ENCODE results near the gene CNGA3. TPM values are rescaled to one million over a fixed set of nuclear protein-coding genes. Genes with fewer than 3 reads are reported as not detected.
A peak's percentile ranks its signal among the peaks of the same experiment; 100 is the strongest.

Gene CNGA3
- polyA plus RNA-seq, 2 of the 4 experiments (the other 2 are of a cell fraction), result not detected

DNA sequence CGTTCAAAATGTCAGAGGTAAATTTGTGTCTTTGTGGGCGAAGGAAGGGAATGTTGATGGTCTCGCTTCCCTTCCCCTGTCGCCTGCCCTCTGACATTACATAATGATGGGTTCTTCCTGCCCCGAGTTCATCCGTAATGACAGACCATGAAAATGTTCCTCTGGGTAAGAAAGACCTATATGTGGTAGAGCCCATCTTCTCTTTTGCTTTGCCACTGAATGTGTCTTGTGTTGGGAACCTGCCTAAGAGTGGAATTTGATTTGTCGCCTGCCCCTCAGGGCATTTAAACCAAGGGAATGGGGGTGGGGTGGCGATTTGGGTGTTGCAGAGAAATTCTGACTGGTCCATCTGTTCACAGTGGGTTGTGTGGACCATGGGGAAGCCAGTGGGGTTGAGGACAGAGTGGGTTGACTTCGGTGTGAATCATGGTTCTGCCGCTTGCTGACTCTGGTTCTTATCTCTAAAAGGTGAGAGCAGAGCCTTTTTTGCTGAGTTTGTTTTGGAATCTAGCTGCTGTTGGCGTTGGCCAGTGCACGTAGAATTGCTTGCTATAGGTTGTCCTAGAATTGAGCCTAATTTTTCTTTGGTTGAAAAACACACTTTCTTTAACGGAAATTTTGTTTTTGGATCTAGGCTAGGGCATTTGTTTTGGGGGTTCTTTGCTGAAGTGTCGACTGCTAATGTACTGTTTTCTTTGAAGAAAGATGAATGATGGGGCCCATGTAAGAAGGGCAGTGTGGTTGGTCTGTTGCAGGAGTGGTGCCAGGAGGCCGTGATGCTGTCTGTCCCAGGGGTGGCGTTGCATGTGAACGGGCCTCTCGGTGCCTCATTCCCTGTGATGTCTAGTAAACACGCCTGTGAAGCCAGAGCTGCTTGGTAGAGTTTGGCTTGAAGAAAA lies 99.7 kb downstream of the CNGA3 start:
- Histone ChIP-seq H3K4me3 (peak overlapping the region; percentile 85), H3K4me2 (peak overlapping the region; percentile 88), H3K9me3 (no peaks in the 10 kb centered on the region), H3K4me1 (peaks cover 17% of the 10 kb centered on the region), H3K27ac (peak overlapping the region; percentile 83 to 97; a peak in 5 of 6 replicates)
- DNase-seq (ENCODE audit: low read depth in 1 of 2, low spot score in 1 of 2), result no peak
- TF ChIP-seq KDM5A (IDR thresholded peaks at IDR 0.05) (no peak), CHD2 (IDR thresholded peaks at IDR 0.05; ENCODE audit: low read length, partially characterized antibody) (no peak)
- TF ChIP-seq, protein P1, sequence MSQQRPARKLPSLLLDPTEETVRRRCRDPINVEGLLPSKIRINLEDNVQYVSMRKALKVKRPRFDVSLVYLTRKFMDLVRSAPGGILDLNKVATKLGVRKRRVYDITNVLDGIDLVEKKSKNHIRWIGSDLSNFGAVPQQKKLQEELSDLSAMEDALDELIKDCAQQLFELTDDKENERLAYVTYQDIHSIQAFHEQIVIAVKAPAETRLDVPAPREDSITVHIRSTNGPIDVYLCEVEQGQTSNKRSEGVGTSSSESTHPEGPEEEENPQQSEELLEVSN (IDR thresholded peaks at IDR 0.05; ENCODE audit: borderline replicate concordance, low read depth), result no peak
- ChIA-PET CTCF (interaction anchor here (0.8 to 1.4 kb wide), 3 partner anchors 10 to 706 kb away, joined by 3 to 4 read pairs (median 3); no protein-coding TSS in a partner anchor), POLR2A (no interaction called here)
- 63% methylated on average over 19 of the region's 19 CpGs for WGBS (ENCODE audit: missing lambda C conversion rate)
- peak; percentile 7 to 15; a peak in 1 of 6 replicates for ATAC-seq
- FAIRE-seq, result no peak

DNA sequence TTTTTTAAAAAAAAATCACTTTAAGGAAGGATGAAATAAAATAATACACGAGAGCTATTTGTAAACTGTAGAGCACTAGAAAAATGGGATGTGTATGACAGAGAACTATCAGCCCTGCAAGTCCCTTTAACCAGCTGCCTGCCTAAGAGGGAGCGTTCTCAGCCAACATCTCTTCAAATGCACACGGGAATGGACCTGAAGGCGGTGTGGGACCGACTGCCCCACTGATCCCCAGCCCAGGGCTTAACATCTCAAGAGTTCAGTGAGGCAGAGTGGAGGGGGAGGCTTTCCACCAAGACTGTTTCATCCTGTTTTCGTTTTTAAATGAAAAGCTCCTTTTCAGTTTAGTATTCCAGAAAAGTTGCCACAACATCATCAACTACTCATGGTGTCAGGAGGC lies 100.6 kb downstream of the CNGA3 start:
- Histone ChIP-seq H3K4me2 (no peak overlapping the region; the same call in 2 of the 3 replicates), H3K27ac (no peak overlapping the region), H3K4me1 (peaks cover 17% of the 10 kb centered on the region), H3K4me3 (no peak overlapping the region), H3K9me3 (no peaks in the 10 kb centered on the region)
- POLR2A ChIA-PET, result no interaction called here
- no peak for TF ChIP-seq RFX5 (IDR thresholded peaks at IDR 0.05)
- no peak for TF ChIP-seq MAZ (IDR thresholded peaks at IDR 0.05; ENCODE audit: borderline replicate concordance, low read depth, low read length)
- no peak for TF ChIP-seq TFCP2L1 (CRISPR knock-in tag; IDR thresholded peaks at IDR 0.05)
- ATAC-seq (no peak), FAIRE-seq (no peak), DNase-seq (ENCODE audit: low read depth in 1 of 2, low spot score in 1 of 2) (no peak)
- CTCF ChIA-PET, result interaction anchor here (0.8 to 1.4 kb wide), 4 partner anchors 9 to 707 kb away, joined by 3 to 4 read pairs (median 3); no protein-coding TSS in a partner anchor
- WGBS (ENCODE audit: missing lambda C conversion rate), result 88% methylated on average over 6 of the region's 6 CpGs

Other genes starting within 250 kb of the CNGA3 start
- 16.0 and 20.2 TPM in 2 replicates for gene INPP4A, start 98.4 kb downstream of the CNGA3 start, polyA plus RNA-seq (2011; rRNA removed)
- 8.8 to 9.6 TPM (median 9.4 TPM) in 3 replicates for gene INPP4A, start 98.4 kb downstream of the CNGA3 start, polyA plus RNA-seq (2017; fragmentation: RNase III; extraction: RNeasy Plus Mini Kit Qiagen cat#74134 plus additional on column Dnase treatment)